NCI-H1417 treated with DMSO at 0.1 percent for 48 hours (cell line): ENCODE data around the gene PIANP.
"Not testable (repeated sequence)": the region's sequence is repeated elsewhere in the genome, so short reads cannot be mapped to it uniquely, and the experiment has no call there.

ENCODE experiments used
- DNase-seq: peaks from one replicate; lab custom pipeline; 2025; lab: John Stamatoyannopoulos, UW

PIANP gene, protein sequence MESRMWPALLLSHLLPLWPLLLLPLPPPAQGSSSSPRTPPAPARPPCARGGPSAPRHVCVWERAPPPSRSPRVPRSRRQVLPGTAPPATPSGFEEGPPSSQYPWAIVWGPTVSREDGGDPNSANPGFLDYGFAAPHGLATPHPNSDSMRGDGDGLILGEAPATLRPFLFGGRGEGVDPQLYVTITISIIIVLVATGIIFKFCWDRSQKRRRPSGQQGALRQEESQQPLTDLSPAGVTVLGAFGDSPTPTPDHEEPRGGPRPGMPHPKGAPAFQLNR

DNA sequence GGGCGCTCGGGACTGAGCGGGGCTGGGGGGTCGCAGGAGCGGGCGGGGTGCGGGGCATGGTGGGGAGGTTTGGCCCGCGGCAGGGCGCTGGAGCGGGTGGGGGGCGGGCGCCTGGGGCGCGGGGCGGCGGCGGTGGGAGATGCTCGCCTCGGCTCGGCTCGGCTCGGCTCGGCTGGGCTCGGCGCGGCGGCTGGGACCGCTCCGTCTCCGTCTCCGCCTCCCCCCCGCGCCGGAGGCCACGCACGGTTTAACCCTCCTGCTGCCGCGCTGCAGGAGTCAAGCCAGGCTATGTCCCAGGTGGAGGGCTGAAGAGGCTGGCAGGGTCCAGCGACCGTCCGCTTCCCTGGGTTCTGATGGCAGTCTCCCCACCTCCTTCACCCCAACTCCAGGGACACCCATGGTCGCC is at the start of gene PIANP:
Gene PIANP, minus strand, starts transcription at position 170 of the 406 bp plus-strand sequence. CDS start 2,754 bp downstream, outside the sequence.
- no peak for DNase-seq

- no peak for DNase-seq
Measured at GRCh38 chr12:6748761-6749160, 48.1 kb upstream of the PIANP start.

GRCh38 chr12:6747216-6747615 is 46.6 kb upstream of the PIANP start:
- no peak for DNase-seq

GRCh38 chr12:6745741-6746525 is 45.3 kb upstream of the PIANP start:
- DNase-seq: no peak

GRCh38 chr12:6743300-6743699 is 42.7 kb upstream of the PIANP start:
- not testable (repeated sequence) for DNase-seq

GRCh38 chr12:6742834-6743233 is 42.2 kb upstream of the PIANP start:
- DNase-seq: no peak

DNA sequence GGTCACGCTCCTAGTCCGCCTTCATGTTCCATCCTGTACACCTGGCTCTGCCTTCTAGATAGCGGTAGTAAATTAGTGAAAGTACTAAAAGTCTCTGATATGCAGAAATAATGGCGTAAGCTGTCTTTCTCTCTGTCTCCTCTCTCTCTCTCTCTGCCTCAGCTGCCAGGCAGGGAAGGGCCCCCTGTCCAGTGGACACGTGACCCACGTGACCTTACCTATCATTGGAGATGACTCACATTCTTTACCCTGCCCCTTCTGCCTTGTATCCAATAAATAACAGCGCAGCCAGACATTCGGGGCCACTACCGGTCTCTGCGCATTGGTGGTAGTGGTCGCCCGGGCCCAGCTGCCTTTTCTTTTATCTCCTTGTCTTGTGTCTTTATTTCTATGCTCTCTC is 41.5 kb upstream of the PIANP start:
- DNase-seq: not testable (repeated sequence)

DNA sequence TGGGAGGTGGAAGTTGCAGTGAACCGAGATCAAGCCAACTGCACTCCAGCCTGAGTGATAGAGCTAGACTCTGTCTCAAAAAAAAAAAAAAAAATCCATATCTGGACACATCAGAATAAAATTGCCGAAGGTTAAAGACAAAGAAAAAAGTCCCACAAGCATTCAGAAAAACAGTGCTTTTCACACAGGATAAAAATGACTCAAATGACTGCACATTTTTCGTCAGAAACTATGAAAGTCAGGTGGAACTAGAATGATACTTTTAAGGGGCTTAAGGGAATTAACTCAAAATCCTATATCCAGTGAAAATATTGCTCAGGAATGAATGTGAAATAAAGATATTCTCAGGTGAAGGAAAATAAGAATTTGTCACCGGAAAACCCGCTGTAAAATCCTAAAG is 36.1 kb upstream of the PIANP start:
- no peak for DNase-seq

DNA sequence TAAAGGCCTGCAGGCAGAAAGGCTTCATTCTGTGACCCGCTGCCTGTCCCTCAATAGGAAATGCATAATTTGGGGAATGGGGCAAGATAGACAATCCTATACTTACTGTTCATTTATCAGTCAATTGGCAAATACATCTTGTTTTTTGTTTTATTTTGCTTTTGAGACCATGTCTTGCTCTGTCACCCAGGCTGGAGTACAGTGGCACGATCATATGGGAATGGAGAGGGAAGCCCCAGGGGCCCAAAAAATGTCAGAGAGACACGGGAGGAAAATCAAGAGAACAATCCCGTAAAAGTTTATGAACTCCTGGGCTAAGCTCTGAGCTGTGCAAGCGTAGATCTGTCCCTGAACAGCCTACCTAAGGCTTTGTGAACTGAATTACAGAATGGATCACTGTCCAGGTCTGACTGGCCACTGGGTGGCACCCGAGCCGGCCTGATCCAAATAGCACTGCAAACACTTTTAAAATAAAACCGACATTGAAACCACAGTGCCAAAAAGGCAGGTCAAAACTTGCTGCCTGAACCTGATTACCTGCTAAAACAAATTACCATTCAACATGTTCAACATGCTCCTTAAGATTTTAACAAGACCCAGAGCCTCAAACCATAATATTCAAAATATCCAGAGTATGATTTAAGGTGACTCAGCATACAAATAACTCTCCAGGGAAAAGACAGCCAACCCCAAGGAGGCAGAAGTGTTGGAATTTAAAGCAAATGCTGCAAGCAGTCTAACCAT is 35.0 kb upstream of the PIANP start:
- no peak for DNase-seq

DNA sequence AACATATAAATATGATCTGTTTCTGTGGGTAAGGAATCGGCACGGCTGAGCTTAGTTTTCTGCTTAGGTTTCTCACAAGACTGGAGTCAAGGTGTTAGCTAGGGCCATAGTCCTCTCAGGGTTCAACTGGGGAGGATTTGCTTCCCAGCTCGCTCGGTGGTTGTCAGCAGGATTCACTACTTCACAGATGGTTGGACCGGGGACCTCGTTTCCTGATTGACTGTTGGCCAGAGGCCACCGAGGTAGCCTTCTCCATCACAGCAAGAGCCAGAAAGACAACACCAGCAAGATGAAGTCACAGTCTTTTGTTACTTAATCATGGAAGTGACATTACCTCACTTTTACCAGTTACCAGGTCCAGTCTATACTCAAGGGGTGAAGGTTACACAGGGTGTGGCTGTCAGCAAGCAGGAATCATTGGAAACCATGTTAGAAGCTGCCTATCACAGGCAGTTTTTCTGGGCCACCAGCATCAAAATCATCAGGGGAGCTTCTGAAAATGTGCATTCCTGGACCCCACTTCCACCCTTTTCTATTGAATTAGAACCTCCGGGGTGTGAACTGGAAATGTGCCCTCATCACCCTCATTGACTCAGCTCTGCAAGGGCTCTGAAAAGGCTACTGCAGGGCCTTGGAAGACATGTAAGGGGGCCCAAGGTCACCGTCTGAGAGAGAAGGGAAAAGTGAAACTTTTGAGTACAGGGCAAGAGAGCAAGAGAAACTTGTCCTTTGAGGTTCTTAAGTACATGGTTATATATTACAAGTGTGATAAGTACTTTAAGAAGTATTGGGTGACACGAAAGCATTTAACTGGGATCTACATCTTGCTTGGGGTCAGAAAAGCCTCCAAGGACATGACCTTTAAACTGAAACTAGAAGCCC is 34.1 kb upstream of the PIANP start:
- no peak for DNase-seq

GRCh38 chr12:6730169-6730568 is 29.6 kb upstream of the PIANP start:
- DNase-seq: no peak

GRCh38 chr12:6729186-6729585 is 28.6 kb upstream of the PIANP start:
- DNase-seq: no peak

- DNase-seq: no peak
Measured at GRCh38 chr12:6725350-6725749, 24.7 kb upstream of the PIANP start.

DNA sequence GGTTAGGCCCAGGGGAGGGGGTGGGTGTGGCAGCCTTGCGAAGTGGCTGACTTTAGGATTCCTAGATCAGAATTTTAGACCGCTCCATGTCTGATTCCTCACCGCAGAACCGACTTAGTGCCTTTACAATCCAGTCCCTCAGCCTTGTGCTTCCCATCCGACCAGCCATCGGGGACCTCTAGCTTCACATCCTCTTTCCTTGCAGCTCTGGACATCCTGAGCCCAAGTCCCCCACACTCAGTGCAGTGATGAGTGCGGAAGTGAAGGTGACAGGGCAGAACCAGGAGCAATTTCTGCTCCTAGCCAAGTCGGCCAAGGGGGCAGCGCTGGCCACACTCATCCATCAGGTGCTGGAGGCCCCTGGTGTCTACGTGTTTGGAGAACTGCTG is 23.8 kb upstream of the PIANP start:
- no peak for DNase-seq

DNA sequence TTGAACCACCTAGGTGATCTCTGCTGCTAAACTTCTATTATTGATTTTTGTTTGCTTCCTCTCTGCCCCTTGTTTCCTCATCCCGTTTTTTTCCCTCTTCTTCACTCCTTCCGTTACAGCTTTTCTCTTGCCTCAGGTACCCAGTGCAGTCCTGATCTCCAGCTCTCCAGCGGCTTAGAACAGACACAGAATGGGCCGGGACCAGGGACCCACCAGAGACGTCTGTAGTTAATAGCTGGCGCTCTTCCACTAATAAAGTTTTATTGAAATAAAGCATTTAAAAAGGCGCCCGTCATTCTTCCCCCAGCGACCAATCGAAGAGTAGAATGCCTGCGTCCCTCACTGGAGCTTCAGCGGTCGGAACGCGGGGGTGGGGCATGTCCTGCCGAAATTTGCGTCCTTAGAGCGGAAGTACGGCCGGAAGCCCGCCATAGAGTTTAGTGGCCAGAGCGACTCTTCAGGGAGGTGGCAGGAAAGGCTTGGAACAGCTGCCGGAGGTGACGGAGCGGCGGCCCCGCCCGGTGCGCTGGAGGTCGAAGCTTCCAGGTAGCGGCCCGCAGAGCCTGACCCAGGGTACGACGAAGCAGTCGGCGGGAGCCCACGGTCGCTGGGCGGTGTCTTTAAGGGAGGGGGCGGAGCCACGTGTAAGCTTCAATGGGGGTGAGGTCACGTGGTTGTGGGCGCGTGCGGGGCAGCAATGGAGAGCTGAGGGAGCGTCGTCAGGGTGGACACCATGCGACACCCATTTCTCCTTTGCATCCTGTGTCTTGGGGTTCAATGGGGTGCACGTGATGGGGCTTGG is 23.2 kb upstream of the PIANP start, which contains the start of gene COPS7A:
Gene COPS7A, plus strand, starts transcription at position 440 of the 802 bp plus-strand sequence. CDS start 611 bp downstream, outside the sequence.
- peak; percentile 99 for DNase-seq

DNA sequence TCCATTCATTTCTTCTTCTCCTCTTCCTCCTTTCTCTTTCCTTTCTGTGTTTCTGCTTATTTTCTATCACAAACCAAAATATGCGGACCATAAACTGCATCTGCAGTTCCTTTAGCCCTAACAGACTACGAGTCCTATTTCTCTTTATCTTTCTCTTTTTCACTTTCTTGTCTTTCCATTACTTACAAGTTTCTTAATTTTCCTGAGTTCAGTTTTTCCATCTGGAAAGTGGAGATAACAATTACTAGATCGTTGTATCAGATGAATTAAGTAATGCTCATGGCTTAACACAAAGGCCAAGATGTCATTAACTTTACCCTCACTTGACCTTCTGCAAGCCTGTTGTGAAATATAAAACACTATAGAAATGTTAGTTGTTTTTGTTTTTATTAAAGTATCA is 22.2 kb upstream of the PIANP start:
- no peak for DNase-seq

DNA sequence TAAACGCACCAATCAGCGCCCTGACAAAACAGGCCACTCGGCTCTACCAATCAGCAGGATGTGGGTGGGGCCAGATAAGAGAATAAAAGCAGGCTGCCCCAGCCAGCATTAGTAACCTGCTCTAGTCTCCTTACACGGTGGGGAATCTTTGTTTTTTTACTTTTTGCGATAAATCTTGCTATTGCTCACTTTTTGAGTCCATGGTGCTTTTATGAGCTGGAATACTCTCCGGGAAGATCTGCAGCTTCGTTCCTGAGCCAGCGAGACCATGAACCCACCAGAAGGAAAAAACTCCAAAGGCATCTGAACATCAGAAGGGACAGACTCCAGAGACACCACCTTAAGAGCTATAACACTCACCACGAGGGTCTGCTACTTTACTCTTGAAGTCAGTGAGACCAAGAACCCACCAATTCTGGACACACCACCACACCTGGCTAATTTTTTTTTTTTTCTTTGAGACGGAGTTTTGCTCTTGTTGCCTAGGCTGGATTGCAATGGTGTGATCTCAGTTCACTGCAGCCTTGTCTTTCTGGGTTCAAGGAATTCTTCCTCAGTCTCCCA is 16.3 kb upstream of the PIANP start:
- DNase-seq: no peak

DNA sequence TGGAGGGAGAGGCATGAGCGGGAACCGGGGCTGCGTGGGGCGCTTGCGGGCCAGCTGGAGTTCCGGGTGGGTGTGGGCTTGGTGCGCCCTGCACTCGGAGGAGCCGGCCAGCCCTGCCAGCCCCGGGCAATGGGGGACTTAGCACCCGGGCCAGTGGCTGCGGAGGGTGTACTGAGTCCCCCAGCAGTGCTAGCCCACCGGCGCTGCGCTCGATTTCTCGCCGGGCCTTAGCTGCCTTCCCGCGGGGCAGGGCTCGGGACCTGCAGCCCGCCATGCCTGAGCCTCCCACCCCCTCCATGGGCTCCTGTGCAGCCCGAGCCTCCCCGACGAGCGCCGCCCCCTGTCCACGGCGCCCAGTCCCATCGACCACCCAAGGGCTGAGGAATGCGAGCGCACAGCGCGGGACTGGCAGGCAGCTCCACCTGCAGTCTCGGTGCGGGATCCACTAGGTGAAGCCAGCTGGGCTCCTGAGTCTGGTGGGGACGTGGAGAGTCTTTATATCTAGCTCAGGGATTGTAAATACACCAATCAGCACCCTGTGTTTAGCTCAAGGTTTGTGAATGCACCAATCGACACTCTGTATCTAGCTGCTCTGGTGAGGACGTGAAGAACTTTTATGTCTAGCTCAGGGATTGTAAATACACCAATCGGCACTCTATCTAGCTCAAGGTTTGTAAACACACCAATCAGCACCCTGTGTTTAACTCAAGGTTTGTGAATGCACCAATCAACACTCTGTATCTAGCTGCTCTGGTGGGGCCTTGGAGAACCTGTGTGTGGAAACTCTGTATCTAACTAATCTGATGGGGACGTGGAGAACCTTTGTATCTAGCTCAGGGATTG is 15.6 kb upstream of the PIANP start:
- DNase-seq: not testable (repeated sequence)

DNA sequence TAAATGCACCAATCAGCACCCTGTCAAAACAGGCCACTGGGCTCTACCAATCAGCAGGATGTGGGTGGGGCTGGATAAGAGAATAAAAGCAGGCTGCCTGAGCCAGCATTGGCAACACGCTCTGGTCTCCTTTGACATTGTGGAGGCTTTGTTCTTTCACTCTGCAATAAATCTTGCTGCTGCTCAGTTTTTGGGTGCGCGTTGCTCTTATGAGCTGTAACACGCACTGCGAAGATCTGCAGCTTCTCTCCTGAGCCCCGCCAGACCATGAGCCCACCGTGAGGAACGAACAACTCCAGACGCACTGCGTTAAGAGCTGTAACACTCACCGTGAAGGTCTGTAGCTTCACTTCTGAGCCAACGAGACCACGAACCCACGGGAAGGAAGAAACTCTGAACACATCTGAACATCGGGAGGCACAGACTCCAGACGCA is 8.4 kb upstream of the PIANP start:
- DNase-seq: no peak
